ENCODE data around the gene BCR. TPM values are rescaled to one million over a fixed set of nuclear protein-coding genes. Genes with fewer than 3 reads are reported as not detected.

The BCR gene
- total RNA-seq, 2 experiments from 2014 or later = 60.7 to 63.2 TPM

DNA sequence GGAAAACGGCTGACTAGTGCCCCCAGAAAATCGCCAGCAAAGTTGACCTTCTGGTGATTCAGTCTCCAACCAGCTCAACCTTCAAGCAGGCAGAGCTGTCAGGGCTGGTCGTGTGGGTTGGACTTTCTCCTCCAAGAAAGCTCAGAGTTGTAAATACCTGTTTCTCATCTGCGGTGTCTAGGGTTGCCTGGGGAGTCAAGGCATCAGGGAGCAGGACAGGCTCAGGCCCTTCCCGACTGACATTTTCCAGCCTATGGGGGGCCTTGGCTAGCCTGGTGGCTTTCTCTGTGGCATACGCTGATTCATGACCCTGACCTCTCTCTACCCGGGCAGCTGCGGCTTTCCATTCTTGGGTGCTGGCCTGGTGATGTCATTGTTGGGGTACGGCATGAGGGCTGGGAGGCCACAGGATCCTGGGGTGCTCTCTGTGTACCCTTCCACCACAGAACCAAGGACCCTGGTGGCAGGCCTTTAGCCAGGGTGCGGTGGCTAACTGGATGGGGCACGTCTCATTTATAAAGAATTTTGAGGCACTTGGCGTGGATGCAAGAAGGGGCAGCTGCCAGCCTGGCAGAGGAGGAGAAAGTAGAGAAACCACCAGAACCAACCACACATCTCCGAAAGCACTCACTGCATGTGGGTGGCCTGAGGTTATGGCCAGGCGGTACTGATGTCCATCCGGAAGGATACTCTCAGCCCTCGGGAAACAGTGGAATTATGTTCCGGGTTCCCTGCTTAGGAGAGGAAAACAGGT, 64.9 kb downstream of the BCR start:
- no peaks in the 10 kb centered on the region for H3K9me3 Mint-ChIP-seq
- H3K27me3 Mint-ChIP-seq = no peaks in the 10 kb centered on the region
- ChIA-PET POLR2A (interaction anchor here (0.6 kb wide), 1 partner anchor 22 kb away, joined by 3 read pairs; no protein-coding TSS in a partner anchor), CTCF (no interaction called here)
- H3K36me3 Mint-ChIP-seq (ENCODE audit: low read depth) = peaks cover 11% of the 10 kb centered on the region
- H3K4me1 Mint-ChIP-seq = peaks cover 87% of the 10 kb centered on the region
- no peak overlapping the region for H3K27ac Mint-ChIP-seq
- no peak overlapping the region for H3K4me3 Mint-ChIP-seq
- DNase-seq = no peak

DNA sequence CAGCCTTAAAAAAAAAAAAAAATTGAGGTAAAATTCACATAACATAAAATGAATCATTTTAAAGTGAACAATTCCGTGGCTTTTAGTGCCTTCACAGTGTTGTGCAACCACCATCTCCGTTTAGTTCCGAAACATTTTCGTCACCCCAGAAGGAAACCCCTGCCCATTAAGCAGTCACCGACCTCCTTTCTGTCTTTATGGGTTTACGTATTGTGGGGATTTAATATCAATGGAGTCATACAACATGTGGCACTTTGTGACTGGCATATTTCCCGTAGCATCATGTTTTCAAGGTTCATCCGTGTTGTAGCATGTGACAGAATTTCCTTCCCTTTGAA, 65.5 kb downstream of the BCR start:
- no peak overlapping the region for H3K4me3 Mint-ChIP-seq

DNA sequence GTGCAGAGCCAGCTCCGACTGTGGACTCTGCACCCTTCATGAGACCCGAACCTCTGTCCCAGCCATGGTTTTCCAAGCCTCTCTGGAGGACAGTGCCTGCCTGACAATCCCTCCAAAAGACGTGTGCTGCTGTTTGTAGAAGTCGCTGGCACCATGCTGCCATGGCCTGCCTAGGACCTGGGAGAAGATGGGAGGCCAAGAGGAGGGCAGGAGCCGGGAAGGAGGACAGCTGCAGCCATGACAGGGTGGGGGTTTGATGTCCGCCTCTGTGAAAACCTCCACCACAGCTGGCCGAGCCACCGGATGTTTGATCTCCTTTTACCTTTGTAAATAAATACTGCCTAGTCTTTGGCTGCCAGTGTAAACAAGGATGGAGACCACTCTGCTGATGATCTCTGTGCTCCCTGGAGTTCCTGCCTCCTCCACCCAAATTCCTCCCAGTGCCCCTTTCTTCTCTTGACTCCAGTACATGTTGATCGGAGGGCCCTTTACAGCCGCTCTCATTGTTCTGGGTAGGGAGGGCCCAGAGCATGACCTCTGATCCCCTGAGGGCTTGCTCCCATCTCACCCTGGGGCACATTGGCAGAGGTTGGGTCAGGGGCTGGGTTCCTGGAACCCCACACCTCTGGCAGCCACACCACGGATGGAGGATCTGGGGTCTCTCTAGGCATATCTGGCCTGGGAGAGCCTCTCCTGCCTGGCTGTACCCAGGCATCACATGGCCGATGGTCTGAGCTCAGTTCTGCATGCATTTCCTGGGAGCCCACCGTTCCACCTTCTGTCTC, 66.9 kb downstream of the BCR start:
- Mint-ChIP-seq H3K27ac (no peak overlapping the region), H3K36me3 (ENCODE audit: low read depth) (peaks cover 7% of the 10 kb centered on the region), H3K4me3 (no peak overlapping the region), H3K4me1 (peaks cover 89% of the 10 kb centered on the region), H3K27me3 (no peaks in the 10 kb centered on the region), H3K9me3 (no peaks in the 10 kb centered on the region)
- ChIA-PET POLR2A (no interaction called here), CTCF (no interaction called here)
- DNase-seq = no peak

More for the DNA sequence above, 65.5 kb downstream of the BCR start:
- Mint-ChIP-seq H3K27ac (no peak overlapping the region), H3K36me3 (ENCODE audit: low read depth) (peaks cover 8% of the 10 kb centered on the region), H3K9me3 (no peaks in the 10 kb centered on the region), H3K27me3 (no peaks in the 10 kb centered on the region), H3K4me1 (peaks cover 89% of the 10 kb centered on the region)
- ChIA-PET POLR2A (no interaction called here), CTCF (no interaction called here)
- DNase-seq = no peak

DNA sequence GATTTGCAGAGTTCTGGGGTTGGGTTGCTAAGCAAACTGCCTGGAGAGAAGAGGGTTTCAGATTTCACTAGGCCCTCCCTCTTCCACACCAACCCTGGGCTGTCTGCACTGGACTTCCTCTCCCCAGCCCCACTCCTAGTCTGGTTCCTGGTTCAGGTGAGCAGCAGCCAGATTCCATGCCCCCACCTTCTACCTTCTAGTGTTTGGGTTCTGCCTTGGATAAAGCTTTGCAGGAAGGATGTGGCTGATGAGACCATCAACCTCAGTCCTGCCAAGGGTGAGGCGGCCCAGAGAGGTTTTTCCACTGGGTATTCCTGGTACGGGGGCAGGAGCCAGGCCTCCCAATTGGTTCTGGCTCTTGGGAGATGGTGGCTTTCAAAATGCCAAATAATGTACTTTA, 68.3 kb downstream of the BCR start:
- Mint-ChIP-seq H3K4me3 (no peak overlapping the region), H3K4me1 (peaks cover 76% of the 10 kb centered on the region), H3K9me3 (no peaks in the 10 kb centered on the region), H3K27me3 (no peaks in the 10 kb centered on the region), H3K36me3 (ENCODE audit: low read depth) (peaks cover 7% of the 10 kb centered on the region), H3K27ac (peak overlapping the region; percentile 49)
- POLR2A ChIA-PET = interaction anchor here (1.0 kb wide), 1 partner anchor 67 kb away, joined by 4 read pairs; no protein-coding TSS in a partner anchor
- CTCF ChIA-PET = no interaction called here
- DNase-seq = no peak

DNA sequence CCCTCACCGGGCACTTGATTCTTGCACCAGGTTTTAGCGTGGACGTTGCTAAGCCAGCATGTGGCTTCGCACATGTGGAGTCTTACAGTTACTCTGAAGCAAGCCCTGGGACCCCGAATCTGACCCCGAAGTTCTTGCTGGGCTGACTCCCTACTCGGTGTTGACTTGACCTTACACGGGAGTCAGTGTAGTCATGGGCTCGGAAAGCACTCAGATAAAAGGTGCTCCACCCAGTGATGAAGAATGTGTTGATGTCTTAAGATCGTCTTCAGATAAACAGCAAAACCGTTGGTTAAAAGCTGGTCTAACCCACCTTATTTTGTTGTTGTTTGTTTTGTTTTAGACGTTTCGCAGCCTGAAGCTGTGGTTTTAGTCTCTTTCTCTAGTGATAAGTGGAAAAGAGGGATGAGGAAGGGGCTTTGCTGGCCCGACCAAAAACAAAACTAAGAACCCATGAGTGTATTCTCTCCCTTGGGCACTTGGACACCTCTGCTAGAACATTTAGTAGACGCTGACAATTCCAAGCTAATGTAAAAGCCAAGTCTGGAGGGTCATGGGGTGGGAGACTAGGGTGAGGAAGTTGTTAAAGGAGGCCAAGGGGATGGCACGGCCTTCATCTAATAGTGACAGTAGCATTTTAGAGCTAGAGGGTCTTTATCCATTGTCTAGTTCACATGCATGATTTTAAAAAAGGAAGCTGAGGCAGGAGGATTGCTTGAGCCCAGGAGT, 69.9 kb downstream of the BCR start:
- peak overlapping the region; percentile 84 for H3K27ac Mint-ChIP-seq
- H3K36me3 Mint-ChIP-seq (ENCODE audit: low read depth) = peaks cover 15% of the 10 kb centered on the region
- peak overlapping the region; percentile 34 for H3K4me3 Mint-ChIP-seq
- no peaks in the 10 kb centered on the region for H3K9me3 Mint-ChIP-seq
- CTCF ChIA-PET = interaction anchor here (0.8 to 2.4 kb wide), 5 partner anchors 24 to 76 kb away, joined by 3 to 8 read pairs (median 4); no protein-coding TSS in a partner anchor
- peaks cover 61% of the 10 kb centered on the region for H3K4me1 Mint-ChIP-seq
- POLR2A ChIA-PET = interaction anchor here (0.9 to 3.9 kb wide), 4 partner anchors 8 to 69 kb away, joined by 3 to 15 read pairs (median 6); no protein-coding TSS in a partner anchor
- no peak for DNase-seq
- H3K27me3 Mint-ChIP-seq = no peaks in the 10 kb centered on the region

DNA sequence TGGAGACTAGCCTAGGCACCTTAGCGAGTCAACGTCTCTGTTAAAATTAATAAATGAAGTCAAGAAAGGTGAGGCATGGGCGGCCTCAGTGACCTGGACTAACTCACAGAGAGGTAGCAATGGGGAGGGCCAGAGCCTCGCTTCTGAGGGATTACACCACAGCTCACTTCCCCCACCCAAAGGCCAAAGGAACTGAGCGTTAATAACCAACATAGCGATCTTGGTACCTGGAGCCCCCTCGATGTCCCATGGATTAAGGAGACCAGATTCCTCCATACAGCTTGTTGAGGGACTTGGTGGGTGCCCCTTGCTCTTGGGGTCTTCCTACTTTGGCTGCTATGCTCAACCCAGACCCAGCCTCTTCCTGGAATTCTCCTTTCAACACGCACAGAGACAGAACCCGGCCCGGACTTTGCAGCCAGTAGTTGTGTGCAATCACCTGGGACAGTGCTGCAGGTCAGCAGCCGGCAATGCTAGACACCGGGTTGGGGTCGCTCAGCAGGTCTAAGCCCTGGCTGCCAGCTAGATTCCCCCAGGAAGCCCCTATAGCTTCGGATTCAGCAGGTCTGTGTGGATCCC, 70.6 kb downstream of the BCR start:
- Mint-ChIP-seq H3K9me3 (no peaks in the 10 kb centered on the region), H3K36me3 (ENCODE audit: low read depth) (peaks cover 18% of the 10 kb centered on the region), H3K27me3 (no peaks in the 10 kb centered on the region), H3K27ac (peak overlapping the region; percentile 84), H3K4me1 (peaks cover 56% of the 10 kb centered on the region), H3K4me3 (no peak overlapping the region)
- DNase-seq = no peak
- ChIA-PET POLR2A (interaction anchor here (0.9 to 3.9 kb wide), 5 partner anchors 8 to 70 kb away, joined by 3 to 15 read pairs (median 6); no protein-coding TSS in a partner anchor), CTCF (interaction anchor here (0.8 to 2.4 kb wide), 5 partner anchors 25 to 77 kb away, joined by 3 to 8 read pairs (median 4); no protein-coding TSS in a partner anchor)

DNA sequence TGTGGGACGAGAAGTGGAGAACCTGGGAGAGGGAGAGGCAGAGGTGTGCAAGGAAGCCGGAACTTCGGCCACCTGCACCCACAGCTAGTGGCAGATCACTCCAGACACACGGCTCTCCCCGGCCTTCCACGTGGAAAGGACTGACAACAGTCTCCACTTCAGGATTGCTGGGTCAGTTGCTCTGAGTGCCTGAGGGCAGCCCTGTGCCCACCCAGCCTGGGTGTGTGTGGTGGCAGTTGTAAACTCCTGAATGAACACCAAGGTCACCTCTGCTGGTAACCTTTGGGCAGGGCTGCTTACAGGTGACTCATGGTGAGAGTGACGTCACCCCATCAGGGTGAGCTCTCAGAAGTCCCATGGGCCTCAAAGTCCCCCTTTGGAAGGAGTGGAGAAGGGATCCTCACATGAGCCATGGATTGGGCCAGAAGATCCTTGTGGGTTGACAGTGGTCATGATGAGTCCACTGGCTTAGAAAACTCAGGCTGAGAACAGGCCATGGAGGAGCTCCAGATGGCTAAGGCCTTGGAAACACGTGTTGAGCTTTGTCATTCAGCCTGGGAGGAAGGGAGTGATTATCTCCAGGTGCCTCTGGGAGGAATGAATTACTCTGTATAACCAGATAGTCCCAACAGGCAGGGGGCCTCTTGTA, 71.3 kb downstream of the BCR start:
- CTCF ChIA-PET = interaction anchor here (0.6 to 2.4 kb wide), 4 partner anchors 25 to 140 kb away, joined by 3 to 8 read pairs (median 5); no protein-coding TSS in a partner anchor
- H3K27me3 Mint-ChIP-seq = no peaks in the 10 kb centered on the region

DNA sequence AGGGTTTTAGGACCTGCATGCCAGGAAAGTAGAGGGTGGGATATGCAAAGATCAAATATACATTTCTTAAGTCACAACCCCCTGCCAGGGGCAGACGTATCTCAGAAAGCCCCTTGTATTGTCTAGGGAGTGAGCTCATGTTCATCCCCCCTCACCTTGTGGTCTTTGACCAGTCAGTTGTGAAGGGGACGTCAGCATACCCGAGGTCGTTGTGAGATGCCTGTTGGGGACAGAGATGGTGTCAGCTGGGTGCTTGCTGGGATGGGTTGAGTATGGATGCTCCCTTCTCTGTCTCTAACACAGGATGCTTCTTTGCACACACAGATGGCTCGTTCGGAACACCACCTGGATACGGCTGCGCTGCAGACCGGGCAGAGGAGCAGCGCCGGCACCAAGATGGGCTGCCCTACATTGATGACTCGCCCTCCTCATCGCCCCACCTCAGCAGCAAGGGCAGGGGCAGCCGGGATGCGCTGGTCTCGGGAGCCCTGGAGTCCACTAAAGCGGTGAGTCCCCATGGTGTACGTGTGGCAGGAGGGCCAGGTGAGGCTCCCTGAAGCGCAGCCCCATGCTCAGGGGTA, 73.3 kb downstream of the BCR start:
- H3K27ac Mint-ChIP-seq = no peak overlapping the region

More for the DNA sequence above, 71.3 kb downstream of the BCR start:
- POLR2A ChIA-PET = interaction anchor here (1.2 to 3.9 kb wide), 3 partner anchors 9 to 31 kb away, joined by 6 to 15 read pairs (median 8); no protein-coding TSS in a partner anchor
- peak overlapping the region; percentile 3 for H3K27ac Mint-ChIP-seq
- H3K4me1 Mint-ChIP-seq = peaks cover 51% of the 10 kb centered on the region
- H3K36me3 Mint-ChIP-seq (ENCODE audit: low read depth) = peaks cover 18% of the 10 kb centered on the region
- no peak for DNase-seq
- no peak overlapping the region for H3K4me3 Mint-ChIP-seq
- H3K9me3 Mint-ChIP-seq = no peaks in the 10 kb centered on the region

DNA sequence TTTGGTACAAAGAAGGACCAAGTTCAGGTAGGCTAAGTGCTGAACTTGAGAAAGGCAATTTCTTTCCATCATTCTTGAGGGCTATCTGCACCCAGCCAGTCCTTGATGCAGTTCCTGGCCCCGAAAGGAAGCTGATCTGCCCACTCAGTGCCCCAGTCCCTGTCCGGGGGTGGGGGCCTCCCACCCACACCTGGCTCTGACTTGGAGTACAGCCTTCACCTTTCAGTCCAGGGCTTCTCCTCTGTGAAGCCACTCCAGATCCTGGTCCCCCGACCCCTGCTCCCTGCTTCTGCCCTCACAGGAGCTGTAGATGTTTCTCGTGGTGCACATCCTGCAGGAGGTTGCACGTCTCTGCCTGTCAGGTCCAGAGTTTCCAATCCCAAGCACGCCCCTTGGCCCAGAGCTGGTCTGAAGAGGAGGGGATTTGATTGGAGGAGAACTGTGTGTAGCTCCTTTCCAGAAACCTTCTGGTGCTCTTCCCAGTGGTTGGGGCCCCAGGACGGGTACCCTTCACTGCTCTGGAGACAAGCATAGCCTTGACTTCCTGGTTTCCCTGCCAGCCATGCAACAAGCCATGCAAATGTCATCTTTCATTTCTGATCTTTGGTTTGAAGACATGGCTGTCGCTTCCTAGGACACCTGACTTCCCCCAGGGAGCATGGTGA, 75.3 kb downstream of the BCR start:
- Mint-ChIP-seq H3K4me1 (peaks cover 17% of the 10 kb centered on the region), H3K9me3 (no peaks in the 10 kb centered on the region), H3K4me3 (no peak overlapping the region), H3K27ac (peak overlapping the region; percentile 21), H3K36me3 (ENCODE audit: low read depth) (peaks cover 11% of the 10 kb centered on the region), H3K27me3 (no peaks in the 10 kb centered on the region)
- ChIA-PET POLR2A (interaction anchor here (1.2 to 1.3 kb wide), 2 partner anchors 9 to 16 kb away, joined by 3 read pairs; no protein-coding TSS in a partner anchor), CTCF (no interaction called here)
- no peak for DNase-seq

More for the DNA sequence above, 73.3 kb downstream of the BCR start:
- peaks cover 13% of the 10 kb centered on the region for H3K36me3 Mint-ChIP-seq (ENCODE audit: low read depth)
- peaks cover 35% of the 10 kb centered on the region for H3K4me1 Mint-ChIP-seq
- ChIA-PET POLR2A (interaction anchor here (3.9 kb wide), 1 partner anchor 11 kb away, joined by 15 read pairs; no protein-coding TSS in a partner anchor), CTCF (interaction anchor here (1.1 kb wide), 1 partner anchor 16 kb away, joined by 3 read pairs; no protein-coding TSS in a partner anchor)
- H3K9me3 Mint-ChIP-seq = no peaks in the 10 kb centered on the region
- no peak overlapping the region for H3K4me3 Mint-ChIP-seq
- H3K27me3 Mint-ChIP-seq = no peaks in the 10 kb centered on the region
- DNase-seq = no peak

DNA sequence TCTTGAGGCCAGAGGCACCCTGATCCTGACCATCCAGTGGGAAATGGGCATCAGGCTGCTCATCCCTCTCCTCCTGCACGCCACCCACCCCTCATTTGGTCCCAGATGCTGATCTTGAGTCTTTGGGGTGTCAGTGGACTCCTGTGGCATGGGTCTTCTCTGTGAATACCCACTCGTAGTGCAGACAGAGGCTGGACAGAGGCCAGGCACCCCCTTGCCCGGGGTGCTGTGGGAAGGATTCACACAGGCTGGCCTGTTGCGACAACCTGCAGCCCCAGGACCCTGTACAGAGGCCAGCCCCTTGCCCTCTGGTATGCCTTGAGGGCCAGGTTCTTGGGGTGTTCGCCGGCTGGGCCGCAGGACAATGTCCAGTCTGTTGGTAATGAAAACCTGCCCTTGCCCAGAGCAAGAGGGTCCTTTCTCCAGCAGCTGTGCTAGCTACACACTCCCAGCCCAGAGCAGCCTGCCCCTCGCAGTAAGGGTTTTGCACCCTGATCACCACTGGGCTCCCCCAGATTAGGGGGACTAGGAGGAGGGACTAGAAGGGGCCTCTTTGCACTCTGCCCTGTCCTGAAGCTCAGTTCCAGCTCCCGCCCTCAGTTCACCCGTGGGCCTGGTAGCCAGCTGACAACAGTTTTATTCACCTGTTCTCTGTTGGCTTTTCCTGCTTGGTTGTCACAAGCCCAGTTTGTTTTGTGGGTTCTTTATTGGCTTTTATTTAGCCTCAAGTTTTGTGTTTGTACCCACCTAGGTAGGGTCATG, 76.0 kb downstream of the BCR start:
- peaks cover 11% of the 10 kb centered on the region for H3K4me1 Mint-ChIP-seq
- no peaks in the 10 kb centered on the region for H3K9me3 Mint-ChIP-seq
- H3K4me3 Mint-ChIP-seq = no peak overlapping the region
- no peaks in the 10 kb centered on the region for H3K27me3 Mint-ChIP-seq
- peak overlapping the region; percentile 40 for H3K27ac Mint-ChIP-seq
- no peak for DNase-seq
- H3K36me3 Mint-ChIP-seq (ENCODE audit: low read depth) = peaks cover 13% of the 10 kb centered on the region
- ChIA-PET CTCF (no interaction called here), POLR2A (no interaction called here)
